ENCODE results near the gene OR52I1.

The OR52I1 gene, protein sequence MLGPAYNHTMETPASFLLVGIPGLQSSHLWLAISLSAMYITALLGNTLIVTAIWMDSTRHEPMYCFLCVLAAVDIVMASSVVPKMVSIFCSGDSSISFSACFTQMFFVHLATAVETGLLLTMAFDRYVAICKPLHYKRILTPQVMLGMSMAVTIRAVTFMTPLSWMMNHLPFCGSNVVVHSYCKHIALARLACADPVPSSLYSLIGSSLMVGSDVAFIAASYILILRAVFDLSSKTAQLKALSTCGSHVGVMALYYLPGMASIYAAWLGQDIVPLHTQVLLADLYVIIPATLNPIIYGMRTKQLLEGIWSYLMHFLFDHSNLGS

GRCh38 chr11:4593739-4594138 is at the start of gene OR52I1:
Gene OR52I1, plus strand, starts transcription at chr11:4594039. Its CDS starts 0 bp downstream, at chr11:4594039.
- Histone ChIP-seq H3K27me3 (ENCODE audit: control insufficient read depth, insufficient read depth, low read length) (no peaks in the 10 kb centered on the region), H3K4me3 (ENCODE audit: low read depth, low read length) (no peak within 1 kb of the TSS), H3K27ac (ENCODE audit: low read depth, low read length) (no peak within 1 kb of the TSS), H3K36me3 (ENCODE audit: control insufficient read depth, insufficient read depth, low read length) (no peaks in the 10 kb centered on the region; the same call in 1 of the 2 replicates), H3K4me1 (ENCODE audit: control insufficient read depth, insufficient read depth, low read length) (no peaks in the 10 kb centered on the region), H3K9ac (ENCODE audit: low read depth, low read length) (no peak within 1 kb of the TSS), H3K9me3 (ENCODE audit: control insufficient read depth, insufficient read depth, low read length) (no peaks in the 10 kb centered on the region)

- no peaks in the 10 kb centered on the region for H3K4me1 ChIP-seq (ENCODE audit: control insufficient read depth, insufficient read depth, low read length)
- H3K27me3 ChIP-seq (ENCODE audit: control insufficient read depth, insufficient read depth, low read length), result no peaks in the 10 kb centered on the region
- no peaks in the 10 kb centered on the region for H3K36me3 ChIP-seq (ENCODE audit: control insufficient read depth, insufficient read depth, low read length)
- H3K4me3 ChIP-seq (ENCODE audit: low read depth, low read length), result no peak within 1 kb of the TSS
- H3K27ac ChIP-seq (ENCODE audit: low read depth, low read length), result no peak within 1 kb of the TSS
- H3K9ac ChIP-seq (ENCODE audit: low read depth, low read length), result no peak within 1 kb of the TSS
- H3K9me3 ChIP-seq (ENCODE audit: control insufficient read depth, insufficient read depth, low read length), result no peaks in the 10 kb centered on the region
Observed at GRCh38 chr11:4544891-4545290, 48.9 kb upstream of the OR52I1 start, which contains the start of gene OR52M1. Gene OR52M1, plus strand, starts transcription at chr11:4545191. Its CDS starts 0 bp downstream, at chr11:4545191.

GRCh38 chr11:4546878-4547277 is 47.0 kb upstream of the OR52I1 start:
- no peaks in the 10 kb centered on the region for H3K27me3 ChIP-seq (ENCODE audit: control insufficient read depth, insufficient read depth, low read length)
- H3K4me3 ChIP-seq (ENCODE audit: low read depth, low read length), result no peak overlapping the region
- H3K4me1 ChIP-seq (ENCODE audit: control insufficient read depth, insufficient read depth, low read length), result no peaks in the 10 kb centered on the region
- no peak overlapping the region for H3K27ac ChIP-seq (ENCODE audit: low read depth, low read length)
- H3K9me3 ChIP-seq (ENCODE audit: control insufficient read depth, insufficient read depth, low read length), result no peaks in the 10 kb centered on the region
- no peaks in the 10 kb centered on the region for H3K36me3 ChIP-seq (ENCODE audit: control insufficient read depth, insufficient read depth, low read length)
- no peak overlapping the region for H3K9ac ChIP-seq (ENCODE audit: low read depth, low read length)

GRCh38 chr11:4547416-4547815 is 46.4 kb upstream of the OR52I1 start:
- Histone ChIP-seq H3K4me1 (ENCODE audit: control insufficient read depth, insufficient read depth, low read length) (no peaks in the 10 kb centered on the region), H3K27ac (ENCODE audit: low read depth, low read length) (no peak overlapping the region), H3K9me3 (ENCODE audit: control insufficient read depth, insufficient read depth, low read length) (no peaks in the 10 kb centered on the region), H3K4me3 (ENCODE audit: low read depth, low read length) (no peak overlapping the region), H3K36me3 (ENCODE audit: control insufficient read depth, insufficient read depth, low read length) (no peaks in the 10 kb centered on the region), H3K9ac (ENCODE audit: low read depth, low read length) (no peak overlapping the region), H3K27me3 (ENCODE audit: control insufficient read depth, insufficient read depth, low read length) (no peaks in the 10 kb centered on the region)

DNA sequence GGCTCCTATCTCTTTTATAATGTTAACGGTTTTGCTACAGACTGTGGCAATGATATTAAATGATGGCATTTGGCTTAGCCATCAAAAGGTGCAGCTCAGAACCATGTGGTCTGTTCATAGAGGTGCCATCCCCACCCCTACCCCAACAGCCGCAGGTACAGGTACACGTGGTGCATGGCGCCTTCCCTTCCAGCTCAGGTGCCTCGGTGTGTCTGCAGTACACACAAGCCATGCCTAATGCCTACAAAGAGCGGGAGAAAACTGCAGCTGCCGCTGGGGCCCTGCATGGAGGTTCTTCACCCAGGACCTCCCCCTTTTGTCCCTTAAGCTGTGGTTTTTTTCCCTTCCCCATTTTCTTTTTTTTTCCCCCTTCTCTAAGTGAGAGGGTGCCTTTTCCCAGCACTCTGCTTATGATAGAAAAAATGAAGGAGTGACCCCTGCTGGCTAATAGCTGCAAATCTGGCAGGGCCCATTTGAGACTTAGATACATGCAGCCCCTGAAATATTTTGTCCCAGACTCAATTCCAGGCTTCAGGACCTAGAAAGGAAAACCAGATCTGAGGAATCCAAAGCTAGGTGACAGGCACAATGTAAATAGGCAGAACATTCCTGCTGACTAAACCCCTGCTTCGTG is 42.4 kb upstream of the OR52I1 start:
- Histone ChIP-seq H3K36me3 (ENCODE audit: control insufficient read depth, insufficient read depth, low read length) (no peaks in the 10 kb centered on the region), H3K27me3 (ENCODE audit: control insufficient read depth, insufficient read depth, low read length) (no peaks in the 10 kb centered on the region), H3K4me3 (ENCODE audit: low read depth, low read length) (no peak overlapping the region), H3K9me3 (ENCODE audit: control insufficient read depth, insufficient read depth, low read length) (peaks cover 3% of the 10 kb centered on the region; the same call in 1 of the 2 replicates), H3K9ac (ENCODE audit: low read depth, low read length) (no peak overlapping the region), H3K27ac (ENCODE audit: low read depth, low read length) (no peak overlapping the region), H3K4me1 (ENCODE audit: control insufficient read depth, insufficient read depth, low read length) (no peaks in the 10 kb centered on the region)

- Histone ChIP-seq H3K36me3 (ENCODE audit: control insufficient read depth, insufficient read depth, low read length) (no peaks in the 10 kb centered on the region), H3K9me3 (ENCODE audit: control insufficient read depth, insufficient read depth, low read length) (peaks cover 3% of the 10 kb centered on the region; the same call in 1 of the 2 replicates), H3K27me3 (ENCODE audit: control insufficient read depth, insufficient read depth, low read length) (no peaks in the 10 kb centered on the region), H3K4me3 (ENCODE audit: low read depth, low read length) (no peak overlapping the region), H3K4me1 (ENCODE audit: control insufficient read depth, insufficient read depth, low read length) (no peaks in the 10 kb centered on the region), H3K27ac (ENCODE audit: low read depth, low read length) (no peak overlapping the region), H3K9ac (ENCODE audit: low read depth, low read length) (no peak overlapping the region)
Observed at GRCh38 chr11:4559527-4560440, 34.1 kb upstream of the OR52I1 start.

DNA sequence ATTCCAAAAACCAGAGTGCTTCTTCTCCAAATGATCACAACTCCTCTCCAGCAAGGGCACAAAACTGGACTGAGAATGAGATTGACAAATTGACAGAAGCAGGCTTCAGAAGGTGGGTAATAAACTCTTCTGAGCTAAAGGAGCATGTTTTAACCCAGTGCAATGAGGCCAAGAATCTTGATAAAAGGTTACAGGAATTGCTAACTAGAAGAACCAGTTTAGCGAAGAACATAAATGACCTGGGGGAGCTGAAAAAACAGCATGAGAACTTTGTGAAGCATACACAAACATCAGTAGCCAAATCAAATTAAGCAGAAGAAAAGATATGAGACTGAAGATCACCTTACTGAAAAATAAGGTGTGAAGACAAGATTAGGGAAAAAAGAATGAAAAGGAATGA is 33.4 kb upstream of the OR52I1 start:
- Histone ChIP-seq H3K4me1 (ENCODE audit: control insufficient read depth, insufficient read depth, low read length) (no peaks in the 10 kb centered on the region), H3K4me3 (ENCODE audit: low read depth, low read length) (no peak overlapping the region), H3K9me3 (ENCODE audit: control insufficient read depth, insufficient read depth, low read length) (no peaks in the 10 kb centered on the region), H3K9ac (ENCODE audit: low read depth, low read length) (no peak overlapping the region), H3K36me3 (ENCODE audit: control insufficient read depth, insufficient read depth, low read length) (no peaks in the 10 kb centered on the region), H3K27ac (ENCODE audit: low read depth, low read length) (no peak overlapping the region), H3K27me3 (ENCODE audit: control insufficient read depth, insufficient read depth, low read length) (no peaks in the 10 kb centered on the region)

DNA sequence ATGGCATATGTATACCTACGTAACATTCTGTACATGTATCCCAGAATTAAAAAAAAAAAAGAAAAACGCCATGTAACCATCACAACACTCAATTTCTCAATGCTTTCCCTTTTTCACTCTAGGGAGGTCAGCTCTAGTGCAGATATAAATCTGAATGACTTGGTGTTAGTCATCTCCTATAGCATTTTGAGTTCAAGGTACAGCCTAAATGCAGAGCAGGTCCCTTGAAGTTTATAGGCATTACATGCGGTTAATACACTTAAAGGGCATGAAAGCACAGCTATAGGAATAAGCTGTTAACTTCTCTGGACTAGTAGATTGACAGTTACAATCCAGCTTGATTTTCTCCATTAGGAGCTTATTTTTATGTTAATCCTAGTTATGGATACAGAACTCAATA is 28.5 kb upstream of the OR52I1 start:
- Histone ChIP-seq H3K9me3 (ENCODE audit: control insufficient read depth, insufficient read depth, low read length) (no peaks in the 10 kb centered on the region), H3K36me3 (ENCODE audit: control insufficient read depth, insufficient read depth, low read length) (no peaks in the 10 kb centered on the region), H3K27me3 (ENCODE audit: control insufficient read depth, insufficient read depth, low read length) (no peaks in the 10 kb centered on the region), H3K9ac (ENCODE audit: low read depth, low read length) (no peak overlapping the region), H3K4me1 (ENCODE audit: control insufficient read depth, insufficient read depth, low read length) (no peaks in the 10 kb centered on the region), H3K27ac (ENCODE audit: low read depth, low read length) (no peak overlapping the region), H3K4me3 (ENCODE audit: low read depth, low read length) (no peak overlapping the region)

DNA sequence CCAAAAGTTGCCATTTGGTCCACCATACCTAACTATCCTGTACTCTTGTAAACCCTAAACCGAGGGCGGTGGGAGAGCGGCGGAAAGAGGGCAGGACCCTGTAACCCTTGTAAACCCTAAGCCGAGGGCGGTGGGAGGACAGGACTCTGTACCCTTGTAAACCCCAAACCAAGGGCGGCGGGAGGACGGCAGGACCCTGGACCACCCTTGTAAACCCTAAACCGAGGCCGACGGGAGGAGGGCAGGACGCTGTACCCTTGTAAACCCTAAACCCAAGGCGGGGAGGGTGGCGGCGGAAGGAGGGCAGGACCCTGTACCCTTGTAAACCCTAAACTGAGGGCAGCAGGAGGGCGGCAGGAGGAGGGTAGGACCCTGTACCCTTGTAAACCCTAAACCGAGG is 24.8 kb upstream of the OR52I1 start:
- H3K9me3 ChIP-seq (ENCODE audit: control insufficient read depth, insufficient read depth, low read length), result no peaks in the 10 kb centered on the region
- H3K27ac ChIP-seq (ENCODE audit: low read depth, low read length), result no peak overlapping the region
- H3K36me3 ChIP-seq (ENCODE audit: control insufficient read depth, insufficient read depth, low read length), result no peaks in the 10 kb centered on the region

GRCh38 chr11:4576880-4577279 is 17.0 kb upstream of the OR52I1 start:
- Histone ChIP-seq H3K9me3 (ENCODE audit: control insufficient read depth, insufficient read depth, low read length) (no peaks in the 10 kb centered on the region), H3K27ac (ENCODE audit: low read depth, low read length) (no peak overlapping the region), H3K4me3 (ENCODE audit: low read depth, low read length) (no peak overlapping the region), H3K4me1 (ENCODE audit: control insufficient read depth, insufficient read depth, low read length) (peaks cover 3% of the 10 kb centered on the region), H3K36me3 (ENCODE audit: control insufficient read depth, insufficient read depth, low read length) (no peaks in the 10 kb centered on the region), H3K27me3 (ENCODE audit: control insufficient read depth, insufficient read depth, low read length) (no peaks in the 10 kb centered on the region), H3K9ac (ENCODE audit: low read depth, low read length) (no peak overlapping the region)

More for the DNA sequence above, 24.8 kb upstream of the OR52I1 start:
- Histone ChIP-seq H3K4me1 (ENCODE audit: control insufficient read depth, insufficient read depth, low read length) (peaks cover 9% of the 10 kb centered on the region), H3K9ac (ENCODE audit: low read depth, low read length) (no peak overlapping the region), H3K27me3 (ENCODE audit: control insufficient read depth, insufficient read depth, low read length) (no peaks in the 10 kb centered on the region), H3K4me3 (ENCODE audit: low read depth, low read length) (no peak overlapping the region)
